Measurements from ENCODE around the gene AUTS2.

- TF ChIP-seq SP1 (CRISPR knock-in tag; conservative IDR thresholded peaks at IDR 0.05) (no peak), GABPB1 (CRISPR knock-in tag; IDR thresholded peaks at IDR 0.05) (no peak), ATF3 (CRISPR knock-in tag; conservative IDR thresholded peaks at IDR 0.05) (no peak), USF1 (CRISPR knock-in tag; IDR thresholded peaks at IDR 0.05) (no peak), TEAD4 (CRISPR knock-in tag; IDR thresholded peaks at IDR 0.05) (no peak), SMAD4 (CRISPR knock-in tag; IDR thresholded peaks at IDR 0.05) (no peak)
Observed at GRCh38 chr7:70434821-70435220, 836.5 kb downstream of the AUTS2 start.
